Measurements from ENCODE around the gene SAMD3.

Gene SAMD3

DNA sequence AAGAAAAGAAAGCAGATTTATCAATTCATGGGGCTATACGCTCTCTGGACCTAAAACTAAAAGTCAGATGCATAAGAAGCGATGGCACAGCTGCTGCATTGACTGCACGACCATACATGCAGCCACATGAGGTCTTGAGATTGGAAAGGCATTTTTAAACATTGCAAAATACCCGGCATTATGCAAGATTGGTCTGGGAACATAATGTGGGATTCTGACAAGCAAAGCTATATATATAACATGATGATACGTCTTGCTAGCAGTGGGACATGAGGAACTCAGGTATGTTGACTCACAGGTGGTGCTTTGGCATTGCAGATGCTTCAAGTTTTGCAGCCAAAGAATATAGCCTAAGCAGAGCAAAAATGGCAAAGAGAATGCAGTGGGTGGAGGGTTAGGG is 55.1 kb downstream of the SAMD3 start:
- H2BK12ac ChIP-seq (ENCODE audit: low read length in 2 of 2) = no peak overlapping the region
- H3K4me2 ChIP-seq (ENCODE audit: low read length, poor library complexity, severe bottlenecking) = no peak overlapping the region
- no peak overlapping the region for H2AK5ac ChIP-seq (ENCODE audit: low read length, severe bottlenecking)
- H3K4me3 ChIP-seq (ENCODE audit: insufficient read depth in 1 of 2, low read depth in 1 of 2, low read length in 2 of 2) = no peak overlapping the region
- no peaks in the 10 kb centered on the region for H3K4me1 ChIP-seq (ENCODE audit: control insufficient read depth, insufficient read depth, low read depth, low read length)
- H3K23ac ChIP-seq (ENCODE audit: low read length in 2 of 2) = no peak overlapping the region
- H4K8ac ChIP-seq (ENCODE audit: low read length) = no peak overlapping the region
- H3K9me3 ChIP-seq (ENCODE audit: control insufficient read depth, low read length) = no peaks in the 10 kb centered on the region
- WGBS = 80% methylated on average over 5 of the region's 5 CpGs
- H3K79me1 ChIP-seq (replicated peaks; ENCODE audit: low read length, poor library complexity, severe bottlenecking) = no peaks in the 10 kb centered on the region
- no peak overlapping the region for H2BK15ac ChIP-seq (ENCODE audit: low read depth, poor library complexity, severe bottlenecking)
- peak; percentile 71 for DNase-seq
- H2BK5ac ChIP-seq (ENCODE audit: low read depth, low read length, poor library complexity, severe bottlenecking) = no peak overlapping the region
- H3K9ac ChIP-seq (ENCODE audit: low read length) = no peak overlapping the region
- peaks cover 0 to 12% of the 10 kb centered on the region in 2 experiments for H3K36me3 ChIP-seq (ENCODE audit: control insufficient read depth in 1 of 2, insufficient read depth in 2 of 2, low read depth in 1 of 2, low read length in 2 of 2)
- no peak overlapping the region for H4K91ac ChIP-seq (ENCODE audit: low read length)
- no peak overlapping the region for H2AFZ ChIP-seq (ENCODE audit: low read depth, low read length)
- H3K27me3 ChIP-seq (ENCODE audit: control insufficient read depth in 1 of 2, insufficient read depth in 1 of 2, low read length in 2 of 2) = no peaks in the 10 kb centered on the region
- no peak overlapping the region for H3K27ac ChIP-seq (ENCODE audit: low read length, poor library complexity, severe bottlenecking)
- H3K14ac ChIP-seq (ENCODE audit: low read length in 2 of 2) = no peak overlapping the region
- H3K4ac ChIP-seq (ENCODE audit: low read depth in 1 of 2, low read length in 2 of 2) = no peak overlapping the region
- no peak overlapping the region for H3K18ac ChIP-seq (ENCODE audit: low read depth in 1 of 2, low read length in 2 of 2)
- H2BK120ac ChIP-seq (ENCODE audit: low read depth, low read length) = no peak overlapping the region

DNA sequence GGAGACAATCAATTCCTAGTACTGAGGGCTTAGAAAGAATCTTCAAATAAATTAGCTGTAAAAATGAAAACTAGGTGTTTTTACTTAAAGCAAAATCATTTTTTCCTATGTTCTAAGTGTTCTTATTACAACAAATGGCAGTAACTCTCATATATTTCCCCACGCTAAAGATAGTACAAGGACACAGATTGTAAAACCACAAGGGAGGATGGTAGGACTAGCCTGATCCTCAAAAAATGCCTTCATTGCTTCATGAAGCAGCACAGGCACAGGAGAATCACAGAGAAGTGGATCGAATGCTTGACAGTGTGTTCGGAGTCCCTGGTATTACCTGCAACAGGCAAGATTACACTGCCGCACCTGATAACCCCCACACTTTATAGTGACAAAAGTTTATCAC is 58.5 kb downstream of the SAMD3 start:
- no peak overlapping the region for H4K8ac ChIP-seq (ENCODE audit: low read length)
- no peak overlapping the region for H3K4me2 ChIP-seq (ENCODE audit: low read length, poor library complexity, severe bottlenecking)
- H3K4ac ChIP-seq (ENCODE audit: low read depth in 1 of 2, low read length in 2 of 2) = peak overlapping the region in 1 of 2 experiments; percentile 15
- no peak overlapping the region for H3K23ac ChIP-seq (ENCODE audit: low read length in 2 of 2)
- H3K4me1 ChIP-seq (ENCODE audit: control insufficient read depth, insufficient read depth, low read depth, low read length) = no peaks in the 10 kb centered on the region
- H3K4me3 ChIP-seq (ENCODE audit: insufficient read depth in 1 of 2, low read depth in 1 of 2, low read length in 2 of 2) = no peak overlapping the region
- no peak overlapping the region for H2AK5ac ChIP-seq (ENCODE audit: low read length, severe bottlenecking)
- no peak overlapping the region for H2BK5ac ChIP-seq (ENCODE audit: low read depth, low read length, poor library complexity, severe bottlenecking)
- no peaks in the 10 kb centered on the region for H3K27me3 ChIP-seq (ENCODE audit: control insufficient read depth in 1 of 2, insufficient read depth in 1 of 2, low read length in 2 of 2)
- peaks cover 0 to 9% of the 10 kb centered on the region in 2 experiments for H3K36me3 ChIP-seq (ENCODE audit: control insufficient read depth in 1 of 2, insufficient read depth in 2 of 2, low read depth in 1 of 2, low read length in 2 of 2)
- H3K18ac ChIP-seq (ENCODE audit: low read depth in 1 of 2, low read length in 2 of 2) = no peak overlapping the region
- H4K91ac ChIP-seq (ENCODE audit: low read length) = no peak overlapping the region
- peaks cover 2% of the 10 kb centered on the region for H3K9me3 ChIP-seq (ENCODE audit: control insufficient read depth, low read length)
- no peaks in the 10 kb centered on the region for H3K79me1 ChIP-seq (replicated peaks; ENCODE audit: low read length, poor library complexity, severe bottlenecking)
- H2BK12ac ChIP-seq (ENCODE audit: low read length in 2 of 2) = no peak overlapping the region
- H2AFZ ChIP-seq (ENCODE audit: low read depth, low read length) = no peak overlapping the region
- H3K9ac ChIP-seq (ENCODE audit: low read length) = no peak overlapping the region
- 91% methylated on average over 4 of the region's 4 CpGs for WGBS
- H2BK120ac ChIP-seq (ENCODE audit: low read depth, low read length) = no peak overlapping the region
- no peak overlapping the region for H3K14ac ChIP-seq (ENCODE audit: low read length in 2 of 2)
- no peak overlapping the region for H3K27ac ChIP-seq (ENCODE audit: low read length, poor library complexity, severe bottlenecking)
- no peak for DNase-seq
- no peak overlapping the region for H2BK15ac ChIP-seq (ENCODE audit: low read depth, poor library complexity, severe bottlenecking)

DNA sequence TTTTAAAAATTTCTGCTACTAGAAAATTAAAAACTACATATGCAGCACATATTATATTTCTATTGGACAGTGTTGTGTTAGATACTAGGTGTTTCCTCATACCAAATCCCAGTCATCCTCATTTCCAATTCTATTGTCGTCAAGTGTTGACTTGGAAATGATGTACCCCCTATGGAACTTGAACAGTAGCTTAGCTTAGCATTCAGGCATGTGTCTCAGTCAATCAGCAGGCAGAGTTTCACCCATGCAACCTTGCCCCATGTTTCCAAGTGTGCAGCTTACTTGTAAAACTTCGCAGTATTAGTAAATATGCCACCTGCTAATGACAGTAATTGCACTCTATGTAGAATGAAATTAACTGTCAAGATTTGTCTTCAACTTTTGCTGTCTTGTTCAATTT is 59.5 kb downstream of the SAMD3 start:
- peaks cover 0 to 16% of the 10 kb centered on the region in 2 experiments for H3K36me3 ChIP-seq (ENCODE audit: control insufficient read depth in 1 of 2, insufficient read depth in 2 of 2, low read depth in 1 of 2, low read length in 2 of 2)
- no peak overlapping the region for H2AK5ac ChIP-seq (ENCODE audit: low read length, severe bottlenecking)
- no peaks in the 10 kb centered on the region for H3K27me3 ChIP-seq (ENCODE audit: control insufficient read depth in 1 of 2, insufficient read depth in 1 of 2, low read length in 2 of 2)
- H4K91ac ChIP-seq (ENCODE audit: low read length) = no peak overlapping the region
- H3K18ac ChIP-seq (ENCODE audit: low read depth in 1 of 2, low read length in 2 of 2) = no peak overlapping the region
- no peak overlapping the region for H2BK5ac ChIP-seq (ENCODE audit: low read depth, low read length, poor library complexity, severe bottlenecking)
- no peak overlapping the region for H3K4me3 ChIP-seq (ENCODE audit: insufficient read depth in 1 of 2, low read depth in 1 of 2, low read length in 2 of 2)
- H4K8ac ChIP-seq (ENCODE audit: low read length) = no peak overlapping the region
- no peaks in the 10 kb centered on the region for H3K79me1 ChIP-seq (replicated peaks; ENCODE audit: low read length, poor library complexity, severe bottlenecking)
- no peaks in the 10 kb centered on the region for H3K4me1 ChIP-seq (ENCODE audit: control insufficient read depth, insufficient read depth, low read depth, low read length)
- no peak overlapping the region for H2BK12ac ChIP-seq (ENCODE audit: low read length in 2 of 2)
- H3K23ac ChIP-seq (ENCODE audit: low read length in 2 of 2) = no peak overlapping the region
- DNase-seq = no peak
- no peak overlapping the region for H2BK15ac ChIP-seq (ENCODE audit: low read depth, poor library complexity, severe bottlenecking)
- no peak overlapping the region for H3K14ac ChIP-seq (ENCODE audit: low read length in 2 of 2)
- H3K4me2 ChIP-seq (ENCODE audit: low read length, poor library complexity, severe bottlenecking) = no peak overlapping the region
- WGBS = 88% methylated on average over 1 of the region's 2 CpGs
- no peak overlapping the region for H3K4ac ChIP-seq (ENCODE audit: low read depth in 1 of 2, low read length in 2 of 2)
- H3K27ac ChIP-seq (ENCODE audit: low read length, poor library complexity, severe bottlenecking) = no peak overlapping the region
- no peak overlapping the region for H3K9ac ChIP-seq (ENCODE audit: low read length)
- H2AFZ ChIP-seq (ENCODE audit: low read depth, low read length) = no peak overlapping the region
- peaks cover 12% of the 10 kb centered on the region for H3K9me3 ChIP-seq (ENCODE audit: control insufficient read depth, low read length)
- no peak overlapping the region for H2BK120ac ChIP-seq (ENCODE audit: low read depth, low read length)

DNA sequence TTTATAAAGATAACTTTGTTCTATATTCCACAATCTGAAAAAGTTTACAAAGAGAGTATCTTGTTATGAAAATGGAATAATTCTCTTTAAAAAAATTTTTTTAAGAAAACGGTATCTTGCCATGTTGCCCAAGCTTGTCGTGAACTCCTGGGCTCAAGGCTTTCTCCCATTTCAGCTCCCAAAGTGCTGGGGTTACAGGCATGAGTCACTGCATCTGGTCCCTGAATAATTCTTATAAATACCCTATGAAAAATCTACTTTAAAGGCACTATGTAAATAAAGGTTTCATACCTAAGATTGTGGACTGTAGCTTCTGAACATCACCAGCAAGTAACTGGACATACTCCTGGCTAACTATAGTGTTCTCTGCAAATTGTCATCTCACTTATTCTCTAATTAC is 60.3 kb downstream of the SAMD3 start:
- Histone ChIP-seq H3K9ac (ENCODE audit: low read length) (no peak overlapping the region), H3K79me1 (replicated peaks; ENCODE audit: low read length, poor library complexity, severe bottlenecking) (no peaks in the 10 kb centered on the region), H2BK120ac (ENCODE audit: low read depth, low read length) (no peak overlapping the region), H3K27me3 (ENCODE audit: control insufficient read depth in 1 of 2, insufficient read depth in 1 of 2, low read length in 2 of 2) (no peaks in the 10 kb centered on the region), H2AK5ac (ENCODE audit: low read length, severe bottlenecking) (no peak overlapping the region), H3K27ac (ENCODE audit: low read length, poor library complexity, severe bottlenecking) (no peak overlapping the region), H2BK5ac (ENCODE audit: low read depth, low read length, poor library complexity, severe bottlenecking) (no peak overlapping the region), H2BK12ac (ENCODE audit: low read length in 2 of 2) (no peak overlapping the region), H3K18ac (ENCODE audit: low read depth in 1 of 2, low read length in 2 of 2) (no peak overlapping the region), H3K4me3 (ENCODE audit: insufficient read depth in 1 of 2, low read depth in 1 of 2, low read length in 2 of 2) (no peak overlapping the region), H3K14ac (ENCODE audit: low read length in 2 of 2) (no peak overlapping the region), H2AFZ (ENCODE audit: low read depth, low read length) (no peak overlapping the region), H3K4me2 (ENCODE audit: low read length, poor library complexity, severe bottlenecking) (no peak overlapping the region), H2BK15ac (ENCODE audit: low read depth, poor library complexity, severe bottlenecking) (no peak overlapping the region), H3K4me1 (ENCODE audit: control insufficient read depth, insufficient read depth, low read depth, low read length) (no peaks in the 10 kb centered on the region), H3K23ac (ENCODE audit: low read length in 2 of 2) (no peak overlapping the region), H3K36me3 (ENCODE audit: control insufficient read depth in 1 of 2, insufficient read depth in 2 of 2, low read depth in 1 of 2, low read length in 2 of 2) (peaks cover 0 to 16% of the 10 kb centered on the region in 2 experiments), H4K91ac (ENCODE audit: low read length) (no peak overlapping the region), H4K8ac (ENCODE audit: low read length) (no peak overlapping the region), H3K4ac (ENCODE audit: low read depth in 1 of 2, low read length in 2 of 2) (no peak overlapping the region), H3K9me3 (ENCODE audit: control insufficient read depth, low read length) (peaks cover 15% of the 10 kb centered on the region)
- 97% methylated on average over 2 of the region's 2 CpGs for WGBS
- no peak for DNase-seq
